Ascending aorta (tissue), 2 donors: ENCODE measurements around the gene PRXL2A. TPM values are rescaled to one million over a fixed set of nuclear protein-coding genes. Genes with fewer than 3 reads are reported as not detected.

Experiments
- DNase-seq, 2 donors: peaks; one replicate each; pipeline ENCODE4 v3.0.0-alpha.2; 2019; ENCODE audit warnings: low spot score in 2 of 2
- H3K27ac ChIP-seq, 2 donors: fragments of 200-600 bp; sonication (generic); one replicate each; pipeline ENCODE4 v1.5.1; 2016 to 2017; ENCODE audit warnings: mild to moderate bottlenecking in 1 of 2
- H3K27me3 ChIP-seq: fragments of 200-600 bp; sonication (generic); one replicate; pipeline ENCODE4 v1.5.1; 2017
- H3K36me3 ChIP-seq, 2 donors: fragments of 200-600 bp; sonication (generic); one replicate each; pipeline ENCODE4 v1.5.1; 2016
- H3K4me1 ChIP-seq, 2 donors: fragments of 200-600 bp; sonication (generic); one replicate each; pipeline ENCODE4 v1.5.1; 2016 to 2017; ENCODE audit warnings: mild to moderate bottlenecking in 1 of 2
- H3K4me3 ChIP-seq, 2 donors: fragments of 200-600 bp; sonication (generic); one replicate each; pipeline ENCODE4 v1.5.1; 2016 to 2017; ENCODE audit warnings: mild to moderate bottlenecking in 1 of 2
- H3K9me3 ChIP-seq, 2 donors: fragments of 200-600 bp; sonication (generic); one replicate each; pipeline ENCODE4 v1.5.1; 2016
- CTCF ChIP-seq, 3 experiments: fragments of 200-600 bp in 2 of 3; fragments of 450-650 bp in 1 of 3; sonication (generic) in 2 of 3; IDR thresholded peaks; one replicate each; pipeline ENCODE4 v1.5.1; 2016 to 2019; ENCODE audit warnings: antibody characterized with exemption in 3 of 3, mild to moderate bottlenecking in 1 of 3, moderate library complexity in 1 of 3
- intact Hi-C: fragments of 100-400 bp; cut with DNase I; formaldehyde crosslinking; loops from one replicate; pipeline ENCODE4 v1.15.1; 2023
- total RNA-seq: library from RNA; depleted of rRNA; stranded (reverse); fragments of >200 nt; gene quantifications from one replicate; pipeline ENCODE4 v1.1.0, GENCODE V29; 2016

Gene PRXL2A
- total RNA-seq, 1 donor from 2014 or later, result 22.7 TPM

- H3K4me1 ChIP-seq, result no peaks in the 10 kb centered on the region
- no peaks in the 10 kb centered on the region for H3K27me3 ChIP-seq
- no peak for DNase-seq
- intact Hi-C loops, result no loop called here
- no peak overlapping the region for H3K4me3 ChIP-seq
- no peaks in the 10 kb centered on the region for H3K9me3 ChIP-seq
- TF ChIP-seq CTCF (IDR thresholded peaks at IDR 0.05), result no peak
- H3K27ac ChIP-seq, result no peak overlapping the region
- peaks cover 25 to 56% of the 10 kb centered on the region in 2 donors for H3K36me3 ChIP-seq
These were observed 17.6 kb downstream of the PRXL2A start for GRCh38 chr10:80425901-80426300.

GRCh38 chr10:80427541-80427940 is 19.2 kb downstream of the PRXL2A start:
- Histone ChIP-seq H3K27me3 (no peaks in the 10 kb centered on the region), H3K27ac (no peak overlapping the region), H3K36me3 (peaks cover 25 to 52% of the 10 kb centered on the region in 2 donors), H3K4me1 (no peaks in the 10 kb centered on the region), H3K9me3 (no peaks in the 10 kb centered on the region), H3K4me3 (no peak overlapping the region)
- TF ChIP-seq CTCF (IDR thresholded peaks at IDR 0.05), result no peak
- intact Hi-C loops, result no loop called here
- no peak for DNase-seq

- peaks cover 20 to 44% of the 10 kb centered on the region in 2 donors for H3K36me3 ChIP-seq
- H3K27ac ChIP-seq, result no peak overlapping the region
- no peak overlapping the region for H3K4me3 ChIP-seq
- H3K27me3 ChIP-seq, result no peaks in the 10 kb centered on the region
- H3K4me1 ChIP-seq, result no peaks in the 10 kb centered on the region
- no peaks in the 10 kb centered on the region for H3K9me3 ChIP-seq
- no peak for DNase-seq
- intact Hi-C loops, result no loop called here
- TF ChIP-seq CTCF (IDR thresholded peaks at IDR 0.05), result no peak
These were observed 21.2 kb downstream of the PRXL2A start for GRCh38 chr10:80429521-80429973.

GRCh38 chr10:80433134-80433533 is 24.8 kb downstream of the PRXL2A start:
- no peaks in the 10 kb centered on the region for H3K27me3 ChIP-seq
- no peak for DNase-seq
- H3K4me1 ChIP-seq, result no peaks in the 10 kb centered on the region
- no peak for TF ChIP-seq CTCF (IDR thresholded peaks at IDR 0.05)
- intact Hi-C loops, result no loop called here
- no peak overlapping the region for H3K27ac ChIP-seq
- H3K9me3 ChIP-seq, result no peaks in the 10 kb centered on the region
- H3K4me3 ChIP-seq, result no peak overlapping the region
- H3K36me3 ChIP-seq, result peaks cover 6 to 15% of the 10 kb centered on the region in 2 donors

GRCh38 chr10:80436446-80437098 is 28.2 kb downstream of the PRXL2A start:
- Histone ChIP-seq H3K4me1 (no peaks in the 10 kb centered on the region), H3K27ac (no peak overlapping the region), H3K9me3 (no peaks in the 10 kb centered on the region), H3K4me3 (no peak overlapping the region), H3K27me3 (no peaks in the 10 kb centered on the region), H3K36me3 (peaks cover 0 to 8% of the 10 kb centered on the region in 2 donors)
- DNase-seq, result no peak
- TF ChIP-seq CTCF (IDR thresholded peaks at IDR 0.05), result no peak
- intact Hi-C loops, result no loop called here
